ENCODE data around the gene ZNF581.

The ZNF581 gene

DNA sequence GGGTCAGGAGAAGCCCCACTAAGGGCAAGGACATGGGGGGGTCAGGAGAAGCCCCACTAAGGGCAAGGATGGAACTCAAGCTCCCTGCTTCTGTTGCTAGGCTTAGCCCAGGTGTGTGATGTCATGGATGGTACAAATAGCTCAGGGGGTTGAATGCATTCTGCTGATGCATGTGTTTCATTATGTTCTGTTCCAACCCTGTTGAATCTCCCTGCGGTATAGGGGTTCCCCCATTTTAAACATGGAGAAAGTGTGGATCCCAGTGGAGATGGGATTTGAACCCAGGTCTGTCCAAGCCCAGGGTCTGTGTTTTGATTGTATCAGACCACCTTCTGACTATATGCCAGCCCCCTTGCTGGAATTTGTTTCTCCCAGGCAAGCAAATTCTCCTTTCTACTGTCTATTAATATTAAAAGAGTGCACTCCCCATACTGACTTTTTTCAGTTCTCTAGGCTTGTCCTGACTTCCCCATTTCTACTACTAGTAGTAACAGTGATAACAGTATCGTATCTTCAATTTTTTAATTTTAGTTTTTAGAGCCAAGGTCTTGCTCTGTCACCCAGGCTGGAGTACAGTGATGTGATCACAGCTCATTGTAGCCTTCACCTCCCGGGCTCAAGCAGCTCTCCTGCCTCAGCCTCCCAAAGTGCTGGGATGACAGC lies 31.3 kb upstream of the ZNF581 start:
- DNase-seq: no peak

DNA sequence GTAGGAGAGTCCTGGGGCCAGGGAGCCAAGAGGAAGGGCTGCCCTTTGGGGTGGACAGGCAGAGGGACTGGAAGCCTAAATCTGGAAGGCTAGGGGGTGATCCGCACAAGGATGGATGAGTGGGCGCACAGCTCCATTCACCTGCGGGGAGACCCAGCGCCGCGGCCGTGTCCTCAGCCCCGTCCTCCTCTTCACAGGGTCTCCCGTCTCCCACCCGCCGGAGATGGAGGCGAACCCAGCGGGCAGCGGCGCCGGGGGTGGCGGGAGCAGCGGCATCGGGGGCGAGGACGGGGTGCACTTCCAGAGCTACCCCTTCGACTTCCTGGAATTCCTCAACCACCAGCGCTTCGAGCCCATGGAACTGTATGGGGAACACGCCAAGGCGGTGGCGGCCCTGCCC lies 30.1 kb upstream of the ZNF581 start:
- DNase-seq: no peak

DNA sequence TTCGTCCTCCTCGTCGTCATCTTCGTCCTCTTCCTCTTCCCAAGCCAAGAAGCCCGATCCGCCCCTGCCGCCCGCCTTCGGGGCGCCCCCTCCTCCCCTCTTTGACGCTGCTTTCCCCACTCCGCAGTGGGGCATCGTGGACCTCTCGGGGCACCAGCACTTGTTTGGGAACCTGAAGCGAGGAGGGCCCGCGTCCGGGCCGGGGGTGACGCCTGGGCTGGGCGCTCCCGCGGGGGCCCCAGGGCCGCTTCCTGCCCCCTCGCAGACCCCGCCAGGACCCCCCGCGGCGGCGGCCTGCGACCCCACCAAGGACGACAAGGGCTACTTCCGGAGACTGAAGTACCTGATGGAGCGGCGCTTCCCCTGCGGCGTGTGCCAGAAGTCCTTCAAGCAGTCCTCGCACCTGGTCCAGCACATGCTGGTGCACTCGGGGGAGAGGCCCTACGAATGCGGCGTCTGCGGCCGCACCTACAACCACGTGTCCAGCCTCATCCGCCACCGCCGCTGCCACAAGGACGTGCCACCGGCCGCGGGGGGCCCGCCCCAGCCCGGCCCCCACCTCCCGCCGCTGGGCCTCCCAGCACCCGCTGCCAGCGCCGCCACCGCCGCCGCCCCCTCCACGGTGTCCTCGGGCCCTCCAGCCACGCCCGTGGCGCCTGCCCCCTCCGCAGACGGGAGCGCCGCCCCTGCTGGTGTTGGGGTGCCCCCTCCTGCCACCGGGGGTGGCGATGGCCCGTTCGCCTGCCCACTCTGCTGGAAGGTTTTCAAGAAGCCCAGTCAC lies 29.3 kb upstream of the ZNF581 start:
- no peak for DNase-seq

DNA sequence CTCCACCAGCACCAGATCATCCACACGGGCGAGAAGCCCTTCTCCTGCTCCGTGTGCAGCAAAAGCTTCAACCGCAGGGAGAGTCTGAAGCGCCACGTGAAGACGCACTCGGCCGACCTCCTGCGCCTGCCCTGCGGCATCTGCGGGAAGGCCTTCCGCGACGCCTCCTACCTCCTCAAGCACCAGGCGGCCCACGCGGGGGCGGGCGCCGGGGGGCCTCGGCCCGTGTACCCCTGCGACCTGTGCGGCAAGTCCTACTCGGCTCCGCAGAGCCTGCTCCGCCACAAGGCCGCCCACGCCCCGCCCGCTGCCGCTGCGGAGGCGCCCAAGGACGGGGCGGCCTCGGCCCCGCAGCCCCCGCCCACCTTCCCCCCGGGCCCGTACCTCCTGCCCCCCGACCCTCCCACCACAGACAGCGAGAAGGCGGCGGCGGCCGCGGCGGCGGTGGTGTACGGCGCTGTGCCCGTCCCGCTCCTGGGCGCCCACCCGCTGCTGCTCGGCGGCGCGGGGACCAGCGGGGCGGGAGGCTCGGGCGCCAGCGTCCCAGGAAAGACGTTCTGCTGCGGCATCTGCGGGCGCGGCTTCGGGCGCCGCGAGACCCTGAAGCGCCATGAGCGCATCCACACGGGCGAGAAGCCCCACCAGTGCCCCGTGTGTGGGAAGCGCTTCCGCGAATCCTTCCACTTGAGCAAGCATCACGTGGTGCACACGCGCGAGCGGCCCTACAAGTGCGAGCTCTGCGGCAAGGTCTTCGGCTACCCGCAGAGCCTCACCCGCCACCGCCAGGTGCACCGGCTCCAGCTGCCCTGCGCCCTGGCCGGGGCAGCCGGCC lies 28.5 kb upstream of the ZNF581 start:
- no peak for DNase-seq

DNA sequence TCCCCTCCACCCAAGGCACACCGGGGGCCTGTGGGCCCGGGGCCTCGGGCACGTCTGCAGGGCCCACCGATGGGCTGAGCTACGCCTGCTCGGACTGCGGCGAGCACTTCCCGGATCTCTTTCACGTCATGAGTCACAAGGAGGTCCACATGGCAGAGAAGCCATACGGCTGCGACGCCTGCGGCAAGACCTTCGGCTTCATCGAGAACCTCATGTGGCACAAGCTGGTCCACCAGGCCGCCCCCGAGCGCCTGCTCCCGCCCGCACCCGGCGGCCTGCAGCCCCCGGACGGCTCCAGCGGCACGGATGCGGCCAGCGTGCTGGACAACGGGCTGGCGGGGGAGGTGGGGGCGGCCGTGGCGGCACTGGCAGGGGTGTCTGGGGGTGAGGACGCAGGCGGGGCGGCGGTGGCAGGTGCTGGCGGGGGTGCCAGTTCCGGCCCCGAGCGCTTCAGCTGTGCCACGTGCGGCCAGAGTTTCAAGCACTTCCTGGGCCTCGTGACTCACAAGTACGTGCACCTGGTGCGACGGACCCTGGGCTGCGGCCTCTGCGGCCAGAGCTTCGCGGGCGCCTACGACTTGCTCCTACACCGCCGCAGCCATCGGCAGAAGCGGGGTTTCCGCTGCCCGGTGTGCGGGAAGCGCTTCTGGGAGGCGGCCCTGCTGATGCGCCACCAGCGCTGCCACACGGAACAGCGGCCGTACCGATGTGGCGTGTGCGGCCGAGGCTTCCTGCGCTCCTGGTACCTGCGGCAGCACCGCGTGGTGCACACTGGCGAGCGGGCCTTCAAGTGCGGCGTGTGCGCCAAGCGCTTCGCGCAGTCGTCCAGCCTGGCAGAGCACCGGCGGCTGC lies 27.7 kb upstream of the ZNF581 start:
- no peak for DNase-seq

DNA sequence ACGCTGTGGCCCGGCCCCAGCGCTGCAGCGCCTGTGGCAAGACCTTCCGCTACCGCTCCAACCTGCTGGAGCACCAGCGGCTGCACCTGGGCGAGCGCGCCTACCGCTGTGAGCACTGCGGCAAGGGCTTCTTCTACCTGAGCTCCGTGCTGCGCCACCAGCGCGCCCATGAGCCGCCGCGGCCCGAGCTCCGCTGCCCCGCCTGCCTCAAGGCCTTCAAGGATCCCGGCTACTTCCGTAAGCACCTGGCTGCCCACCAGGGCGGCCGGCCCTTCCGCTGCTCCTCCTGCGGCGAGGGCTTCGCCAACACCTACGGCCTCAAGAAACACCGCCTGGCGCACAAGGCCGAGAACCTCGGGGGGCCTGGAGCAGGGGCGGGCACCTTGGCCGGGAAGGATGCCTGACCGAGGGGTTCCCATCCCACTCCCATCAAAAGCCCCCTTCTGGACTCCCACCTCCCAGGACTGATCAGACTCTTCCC lies 27.0 kb upstream of the ZNF581 start:
- DNase-seq: no peak

DNA sequence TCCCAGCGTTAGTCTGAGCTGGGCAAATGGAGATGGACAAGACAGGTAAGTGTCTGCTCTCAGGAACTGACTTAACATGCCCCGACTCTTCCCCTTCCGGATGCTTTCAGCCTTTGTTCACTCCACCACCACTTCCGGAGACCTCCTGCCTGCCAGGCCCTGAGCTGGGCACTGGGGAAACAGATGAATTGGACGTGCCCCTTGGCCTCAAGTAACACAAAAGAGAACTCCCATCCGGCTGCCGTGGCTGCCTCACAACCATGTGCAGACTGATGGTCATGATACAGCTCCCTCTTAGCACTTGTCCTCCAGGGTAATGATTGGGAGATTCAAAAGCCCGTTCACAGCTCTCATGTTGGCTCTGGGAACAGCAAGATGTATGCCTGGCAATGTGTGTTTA lies 26.0 kb upstream of the ZNF581 start:
- DNase-seq: no peak

DNA sequence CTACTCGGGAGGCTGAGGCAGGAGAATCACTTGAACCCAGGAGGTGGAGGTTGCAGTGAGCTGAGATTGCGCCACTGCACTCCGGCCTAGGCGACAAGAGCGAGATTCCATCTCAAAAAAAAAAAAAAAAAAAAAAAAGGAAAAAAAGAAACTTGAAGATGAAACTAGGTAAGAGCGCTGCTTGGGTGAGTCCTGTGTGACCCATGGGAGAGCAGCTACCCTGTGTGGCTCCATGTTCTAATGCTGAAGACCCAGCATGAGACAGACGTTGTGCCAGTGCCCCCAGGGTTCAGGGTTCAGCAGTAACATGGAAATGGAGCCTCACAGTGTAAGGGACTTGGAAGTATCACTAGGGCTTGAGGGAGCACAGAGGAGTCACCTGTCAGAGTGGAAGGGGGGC lies 25.0 kb upstream of the ZNF581 start:
- DNase-seq: no peak

DNA sequence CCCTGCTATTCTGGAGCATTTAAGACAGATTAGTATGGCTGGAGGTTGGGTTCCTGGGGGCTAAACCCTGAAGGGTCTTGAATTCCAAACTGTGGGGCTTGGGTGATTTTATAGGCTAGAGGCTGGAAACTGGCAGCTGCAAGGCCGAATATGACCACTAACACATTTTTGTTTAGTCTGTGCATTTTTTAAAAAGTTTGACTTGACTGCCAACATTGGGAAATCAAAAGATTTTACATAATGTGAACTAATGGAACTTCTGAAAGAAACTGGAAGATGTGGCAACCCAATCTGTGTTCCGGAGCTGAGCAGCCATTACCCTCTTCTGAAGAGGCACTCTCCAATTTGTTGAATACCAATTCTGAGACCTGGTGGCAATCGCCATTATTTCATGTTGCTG lies 24.2 kb upstream of the ZNF581 start:
- no peak for DNase-seq

DNA sequence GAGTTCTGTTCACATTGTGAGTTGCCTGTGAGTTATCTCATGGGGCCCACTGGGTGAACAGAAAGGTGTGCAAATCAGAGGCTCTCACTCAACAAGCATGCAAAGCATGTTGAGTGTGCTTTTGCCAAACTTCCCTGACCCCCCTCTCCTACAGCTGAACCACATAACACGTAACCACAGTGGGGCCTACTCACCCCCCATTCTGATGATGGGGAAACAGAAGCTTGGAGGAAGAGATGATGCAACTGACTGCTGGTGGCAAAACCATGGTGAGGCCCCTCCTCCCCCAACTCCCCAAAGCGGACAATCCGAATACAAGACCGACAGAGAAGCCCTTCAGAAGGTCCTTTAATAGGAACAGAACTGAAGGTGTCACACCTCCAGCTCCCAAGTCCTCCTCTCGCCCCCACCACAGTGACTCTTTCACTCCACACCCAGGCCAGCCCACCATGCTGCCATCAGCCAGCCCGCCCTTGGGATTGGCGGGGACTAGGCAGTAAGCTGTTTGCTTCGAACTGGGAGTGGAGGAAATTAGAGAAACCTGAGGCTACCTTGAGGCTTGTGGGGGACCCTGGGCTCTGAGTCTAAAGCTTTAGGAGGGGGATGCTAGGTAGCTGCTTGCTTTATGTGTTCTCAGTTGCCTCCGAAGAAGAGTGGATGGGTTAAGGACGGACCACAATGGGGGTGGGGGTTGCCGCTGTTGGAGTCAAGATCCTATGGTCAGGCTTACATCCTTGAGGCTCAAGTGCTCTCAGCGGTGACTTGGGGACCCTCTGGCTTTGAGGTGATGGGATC lies 22.8 kb upstream of the ZNF581 start:
- no peak for DNase-seq

DNA sequence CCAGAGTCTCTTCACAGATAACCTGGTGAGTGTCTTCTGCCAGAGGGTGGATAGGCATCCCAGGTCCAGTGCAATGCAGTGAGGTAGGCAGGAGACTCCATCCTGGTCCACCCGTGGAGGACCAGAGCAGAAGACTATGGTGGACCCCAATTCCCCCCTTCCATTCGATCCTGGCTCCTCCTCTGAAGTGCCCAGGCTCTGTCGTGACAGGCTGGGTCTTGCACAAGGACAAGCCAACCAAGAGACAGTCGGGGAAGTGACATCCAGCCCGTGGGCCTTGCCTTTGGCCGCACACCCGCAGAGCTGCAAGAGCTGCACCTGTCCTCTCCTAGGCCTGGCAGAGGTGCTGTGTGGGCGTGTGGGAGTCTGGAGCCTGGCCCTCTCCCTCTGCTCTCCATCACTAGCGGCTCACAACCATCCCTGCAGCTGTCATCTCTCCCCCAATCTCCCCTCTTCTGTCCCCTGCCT lies 22.2 kb upstream of the ZNF581 start:
- no peak for DNase-seq

DNA sequence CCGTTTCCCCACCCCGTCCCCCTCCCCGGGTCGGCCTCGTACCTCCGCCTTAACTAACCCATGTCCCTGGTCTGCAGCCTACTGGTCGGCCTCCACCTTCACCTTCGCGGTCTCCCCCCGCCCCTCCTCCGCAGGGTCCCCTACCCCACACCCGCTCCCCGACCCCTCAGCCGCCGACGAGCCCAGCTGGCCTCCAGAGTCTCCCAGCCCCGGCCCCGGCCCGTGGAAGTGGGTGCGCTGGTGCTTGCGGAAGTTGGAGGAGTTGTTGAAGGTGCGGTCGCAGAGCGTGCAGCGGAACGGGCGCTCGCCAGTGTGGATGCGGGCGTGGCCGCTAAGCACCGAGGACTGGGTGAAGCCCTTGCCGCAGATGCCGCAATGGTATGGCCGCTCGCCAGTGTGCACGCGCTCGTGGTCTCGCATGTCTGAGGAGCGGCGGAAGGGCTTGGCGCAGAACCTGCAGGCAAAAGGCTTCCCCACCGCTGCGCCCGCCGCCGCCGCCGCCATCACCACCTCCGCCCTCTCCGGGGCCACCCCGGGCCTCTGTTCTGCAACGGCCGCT lies 21.7 kb upstream of the ZNF581 start:
- DNase-seq: no peak

DNA sequence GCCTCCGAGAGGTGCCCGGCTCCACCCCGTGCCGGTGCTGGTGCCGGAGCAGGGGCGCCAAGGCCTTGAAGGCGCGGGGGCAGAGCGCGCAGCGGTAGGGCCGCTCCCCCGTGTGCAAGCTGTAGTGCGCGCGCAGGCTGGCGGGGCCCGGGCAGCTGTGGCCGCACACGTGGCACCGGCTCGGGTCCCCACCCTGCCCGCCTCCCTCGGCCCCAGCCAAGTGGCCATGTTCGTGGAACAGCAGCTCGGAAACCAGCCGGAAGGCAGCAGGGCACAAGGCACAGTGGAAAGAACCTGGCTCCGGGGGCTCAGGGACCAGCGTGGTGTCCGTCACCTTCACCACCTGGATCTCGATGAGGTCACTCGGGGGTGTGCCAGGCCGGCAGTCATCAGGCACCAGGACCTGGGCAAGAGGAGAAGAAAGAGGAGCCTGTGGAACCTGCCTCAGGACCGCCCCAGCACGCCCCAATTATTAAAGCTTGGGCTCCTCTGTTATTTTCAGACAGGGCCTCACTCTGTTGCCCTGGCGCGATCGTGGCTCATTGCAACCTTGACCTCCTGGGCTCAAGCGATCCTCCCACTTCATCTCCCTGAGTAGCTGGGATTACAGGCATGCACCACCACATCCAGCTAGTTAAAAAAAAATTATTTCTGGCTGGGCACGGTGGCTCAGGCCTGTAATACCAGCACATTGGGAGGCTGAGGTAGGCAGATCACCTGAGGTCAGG lies 21.0 kb upstream of the ZNF581 start:
- DNase-seq: no peak

DNA sequence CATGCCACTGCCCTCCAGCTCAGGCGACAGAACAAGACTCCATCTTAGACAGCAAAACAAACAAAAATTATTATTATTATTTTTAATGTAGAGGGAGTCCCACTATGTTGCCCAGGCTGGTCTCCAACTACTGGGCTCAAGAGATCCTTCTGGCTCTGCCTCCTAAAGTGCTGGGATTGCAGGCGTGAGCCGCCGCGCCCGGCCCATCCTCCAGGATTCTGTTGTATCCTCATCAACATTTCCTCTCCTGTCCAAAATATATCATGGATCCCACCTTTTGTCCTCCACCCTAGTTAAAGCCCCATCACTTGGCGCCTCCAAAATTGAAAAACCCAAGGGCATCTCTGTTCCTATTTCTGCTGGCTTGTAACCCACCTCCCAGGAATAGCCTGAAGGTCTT lies 20.3 kb upstream of the ZNF581 start:
- no peak for DNase-seq

DNA sequence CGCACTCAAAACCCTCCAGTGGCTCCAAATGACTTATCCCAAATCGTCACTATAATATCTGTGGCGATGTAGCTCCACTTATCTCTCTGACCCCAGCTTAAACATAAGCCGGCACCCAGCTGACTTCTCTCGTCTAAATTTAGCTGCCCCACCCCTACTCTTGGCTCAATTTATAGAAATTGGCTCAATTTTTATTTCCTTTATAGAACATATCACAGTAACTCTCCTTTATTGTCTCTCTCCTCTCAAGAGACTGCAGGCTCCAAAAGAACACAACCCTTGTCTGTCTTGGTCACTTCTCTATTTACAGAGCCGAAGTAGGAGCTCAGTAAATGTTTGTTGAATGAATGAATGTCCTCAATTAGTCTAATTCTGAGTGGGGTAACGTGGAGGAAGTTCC lies 19.9 kb upstream of the ZNF581 start:
- no peak for DNase-seq

DNA sequence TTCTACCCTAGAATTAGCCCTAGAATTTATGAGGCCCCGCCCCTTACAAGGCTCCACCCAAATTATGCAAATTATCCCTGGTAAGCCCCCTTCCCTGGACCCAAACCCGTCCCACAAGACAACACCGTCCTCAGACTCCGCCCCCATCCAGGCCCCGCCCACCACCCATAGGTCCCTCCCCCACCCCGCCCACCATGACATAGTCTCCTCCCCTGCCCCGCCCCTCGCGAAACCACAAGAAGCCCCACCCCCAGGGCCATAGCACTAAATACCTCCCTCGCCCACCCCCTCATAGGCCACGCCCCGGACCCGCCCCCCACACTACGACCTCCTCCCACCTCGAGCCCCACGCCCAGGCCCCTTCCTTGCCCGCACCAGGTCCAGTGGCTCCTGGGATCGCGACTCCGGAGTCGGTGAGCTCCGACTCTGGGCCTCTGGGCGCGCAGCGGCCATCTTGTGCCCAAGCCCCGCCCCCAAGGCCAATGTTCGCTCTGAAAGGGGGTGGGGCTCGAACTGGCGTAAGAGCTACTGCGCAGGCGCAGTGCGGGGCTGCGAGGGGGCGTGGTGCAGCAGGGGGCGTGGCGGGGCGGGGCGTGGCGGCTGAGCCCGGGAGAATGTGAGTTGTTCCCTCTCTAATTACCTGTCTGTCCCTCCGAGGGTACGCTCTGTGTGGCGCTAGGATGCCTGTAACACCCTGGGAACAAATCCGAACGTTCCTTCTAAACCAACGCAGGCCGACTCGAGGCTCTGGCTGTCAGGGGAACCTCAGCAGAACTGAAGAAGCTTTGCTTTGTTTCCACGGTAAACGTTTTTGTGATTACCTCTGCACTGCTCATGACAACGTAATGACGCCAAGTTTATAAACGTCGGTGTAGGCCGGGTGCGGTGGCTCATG lies 19.1 kb upstream of the ZNF581 start, which contains the start of gene ZNF784:
ZNF784 (minus strand) TSS at position 458 of the 895 bp plus-strand sequence; CDS start at position 453, 5 bp downstream.
- peak; percentile 89 for DNase-seq

DNA sequence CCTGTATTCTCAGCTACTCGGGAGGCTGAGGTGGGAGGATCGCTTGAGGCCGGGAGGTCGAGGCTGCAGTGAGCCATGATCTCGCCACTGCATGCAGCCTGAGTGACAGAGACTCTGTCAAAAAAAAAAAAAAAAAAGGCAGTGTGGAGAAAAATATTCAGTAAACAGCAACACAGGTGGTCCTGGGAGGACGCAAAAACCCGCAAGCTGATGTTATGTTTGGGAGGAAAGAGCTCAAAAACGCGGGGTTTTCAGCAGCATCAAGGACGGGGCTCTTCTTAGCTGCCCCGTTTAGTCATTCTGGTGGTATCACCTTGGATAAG lies 18.5 kb upstream of the ZNF581 start:
- no peak for DNase-seq

DNA sequence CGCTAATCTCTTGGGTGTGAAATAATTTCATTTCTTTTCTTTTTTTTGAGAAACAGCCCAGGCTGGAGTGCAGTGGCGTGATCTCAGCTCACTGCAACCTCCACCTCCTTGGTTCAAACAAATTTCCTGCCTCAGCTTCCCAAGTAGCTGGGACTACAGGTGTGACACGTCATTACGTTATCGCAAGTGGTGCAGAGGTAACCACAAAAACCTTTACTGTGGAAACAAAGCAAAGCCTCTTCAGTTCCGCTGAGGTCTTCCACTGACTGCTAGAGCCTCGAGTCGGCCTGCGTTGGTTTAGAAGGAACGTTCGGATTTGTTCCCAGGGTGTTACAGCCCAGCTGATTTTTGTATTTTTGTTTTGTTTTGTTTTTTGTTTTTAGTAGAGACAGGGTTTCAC lies 17.1 kb upstream of the ZNF581 start:
- peak; percentile 44 for DNase-seq

DNA sequence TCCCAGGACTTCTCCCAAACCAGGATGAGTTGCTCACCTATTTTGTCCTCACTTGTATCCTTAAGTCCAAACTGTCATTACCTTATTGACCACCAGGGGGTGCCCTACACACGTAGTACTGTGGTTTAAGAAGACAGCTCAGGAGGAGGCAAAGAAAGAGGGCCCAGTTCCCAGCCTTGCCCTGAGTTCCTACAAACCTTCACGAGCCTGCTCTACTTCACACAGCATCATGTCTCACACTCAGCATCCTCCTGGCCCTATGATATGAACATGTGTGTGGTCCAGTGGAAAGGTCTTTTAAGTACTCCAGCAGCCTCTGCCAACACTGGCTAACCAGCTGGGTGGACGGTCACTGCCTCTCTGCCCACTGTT lies 11.0 kb upstream of the ZNF581 start:
- DNase-seq: peak; percentile 71

DNA sequence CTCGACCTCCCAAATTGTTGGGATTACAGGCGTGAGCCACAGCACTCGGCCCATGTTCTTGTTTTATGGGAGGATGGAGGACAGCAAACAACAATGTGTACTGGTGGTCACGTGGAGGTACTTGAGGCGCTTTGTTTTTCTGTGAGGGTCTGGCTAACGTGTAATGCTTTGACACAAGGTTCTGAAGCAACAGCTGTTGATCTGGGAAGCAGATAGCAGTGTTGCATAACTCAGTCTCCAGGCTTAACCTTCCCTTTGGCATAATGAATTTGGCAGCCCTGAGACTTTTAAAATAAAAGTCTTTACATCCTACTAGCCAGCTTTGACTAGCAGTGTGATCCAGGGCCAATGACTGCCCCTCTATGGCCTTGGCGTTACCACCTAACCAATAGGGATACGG lies 9.6 kb upstream of the ZNF581 start:
- no peak for DNase-seq
